Measurements from ENCODE around the gene FBXW7.

DNA sequence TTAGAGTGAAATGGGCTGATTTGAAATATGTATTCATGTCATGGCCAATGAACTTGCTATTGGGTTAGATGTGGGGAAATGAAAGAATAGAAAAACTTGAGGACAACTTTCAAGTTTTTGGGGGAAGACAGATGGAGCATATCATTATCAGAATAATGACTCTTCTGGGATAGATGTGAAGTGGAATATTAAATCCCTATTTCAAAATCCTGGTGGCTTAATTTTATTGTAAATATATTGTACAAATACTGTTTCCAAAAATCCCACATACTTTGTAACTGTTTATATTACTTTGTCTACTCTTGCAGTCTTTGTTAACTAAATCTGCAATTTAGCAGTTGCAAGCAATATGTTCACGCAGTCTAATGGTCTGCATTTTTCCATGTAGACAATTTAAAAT lies 35.9 kb upstream of the FBXW7 start:
- TF ChIP-seq, protein P1, sequence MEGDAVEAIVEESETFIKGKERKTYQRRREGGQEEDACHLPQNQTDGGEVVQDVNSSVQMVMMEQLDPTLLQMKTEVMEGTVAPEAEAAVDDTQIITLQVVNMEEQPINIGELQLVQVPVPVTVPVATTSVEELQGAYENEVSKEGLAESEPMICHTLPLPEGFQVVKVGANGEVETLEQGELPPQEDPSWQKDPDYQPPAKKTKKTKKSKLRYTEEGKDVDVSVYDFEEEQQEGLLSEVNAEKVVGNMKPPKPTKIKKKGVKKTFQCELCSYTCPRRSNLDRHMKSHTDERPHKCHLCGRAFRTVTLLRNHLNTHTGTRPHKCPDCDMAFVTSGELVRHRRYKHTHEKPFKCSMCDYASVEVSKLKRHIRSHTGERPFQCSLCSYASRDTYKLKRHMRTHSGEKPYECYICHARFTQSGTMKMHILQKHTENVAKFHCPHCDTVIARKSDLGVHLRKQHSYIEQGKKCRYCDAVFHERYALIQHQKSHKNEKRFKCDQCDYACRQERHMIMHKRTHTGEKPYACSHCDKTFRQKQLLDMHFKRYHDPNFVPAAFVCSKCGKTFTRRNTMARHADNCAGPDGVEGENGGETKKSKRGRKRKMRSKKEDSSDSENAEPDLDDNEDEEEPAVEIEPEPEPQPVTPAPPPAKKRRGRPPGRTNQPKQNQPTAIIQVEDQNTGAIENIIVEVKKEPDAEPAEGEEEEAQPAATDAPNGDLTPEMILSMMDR (IDR thresholded peaks at IDR 0.05) = no peak
- no peak for TF ChIP-seq POLR2A (IDR thresholded peaks at IDR 0.05; ENCODE audit: low read depth)
- no peak for TF ChIP-seq POLR2AphosphoS5 (IDR thresholded peaks at IDR 0.05)
- no peak for TF ChIP-seq EP300 (IDR thresholded peaks at IDR 0.05)
